Adrenal gland (tissue), 5 donors: ENCODE data around the gene SELP.

ENCODE experiments used
- CTCF ChIP-seq, 6 experiments: fragments of 450-650 bp in 4 of 6; fragments of 200-600 bp in 2 of 6; sonication (generic) in 1 of 6; IDR thresholded peaks; 1 replicate in 5 of 6; 2 replicates in 1 of 6; pipeline versions ENCODE4 v1.5.1 to v1.8.0; 2016 to 2021; ENCODE audit warnings: antibody characterized with exemption in 6 of 6, mild to moderate bottlenecking in 2 of 6, moderate library complexity in 1 of 6
- POLR2A ChIP-seq, 2 donors: fragments of 450-650 bp; IDR thresholded peaks; one replicate each; pipeline ENCODE4 v1.6.1; 2017; ENCODE audit warnings: antibody characterized with exemption in 2 of 2, mild to moderate bottlenecking in 2 of 2, moderate library complexity in 1 of 2
- donor health status: DM: no; HTN: no; CAD: no.

- TF ChIP-seq CTCF (IDR thresholded peaks at IDR 0.05) (no peak), POLR2A (IDR thresholded peaks at IDR 0.05) (no peak)
Measured at GRCh38 chr1:169650551-169650950, 20.6 kb upstream of the SELP start.
